PC-3 (cell line): Measurements from ENCODE around the gene FLG2. TPM values are rescaled to one million over a fixed set of nuclear protein-coding genes. Genes with fewer than 3 reads are reported as not detected.

Source experiments
- ATAC-seq: fragments of 200-7000 bp; cut with Tn5 transposase; 2 replicates; pipeline ENCODE4 v1.9.1; 2020; ENCODE audit warnings: mild to moderate bottlenecking, moderate library complexity
- BruUV-seq: library from RNA; stranded (reverse); fragments of 400-500 nt; replicated peaks from 2 replicates; lab custom pipeline; 2021; lab: Mats Ljungman, UMichigan
- CTCF ChIA-PET: fragments of 300-600 bp; sonication (Branson Sonifier 250); formaldehyde crosslinking; loops from one replicate; lab custom pipeline; 2022; ENCODE audit warnings: antibody characterized with exemption; lab: Charles Lee
- POLR2A ChIA-PET: fragments of 300-600 bp; sonication (Branson Sonifier 250); formaldehyde crosslinking; loops from one replicate; lab custom pipeline; 2022; ENCODE audit warnings: antibody characterized with exemption; ENCODE audit not compliant: unreplicated experiment; lab: Charles Lee
- DNase-seq: peaks from one replicate; pipeline ENCODE4 v3.0.0-alpha.2; 2015
- H2AFZ ChIP-seq: fragments of 300-600 bp; sonication (generic); 2 replicates; pipeline ENCODE4 v1.6.0; 2016; ENCODE audit warnings: antibody characterized with exemption, low read length
- H3F3A ChIP-seq: fragments of 300-600 bp; sonication (generic); one replicate; pipeline ENCODE4 v1.6.0; 2017; ENCODE audit warnings: antibody characterized with exemption, low read length, control low read depth, mild to moderate bottlenecking; ENCODE audit not compliant: unreplicated experiment
- H3K27ac ChIP-seq: fragments of 300-600 bp; sonication (generic); 2 replicates; pipeline ENCODE4 v1.5.1; 2016; ENCODE audit warnings: mild to moderate bottlenecking, low read length
- H3K27me3 ChIP-seq: fragments of 300-600 bp; sonication (generic); 2 replicates; pipeline ENCODE4 v1.6.1; 2016; ENCODE audit warnings: low read length, mixed read lengths
- H3K36me3 ChIP-seq: fragments of 300-600 bp; sonication (generic); 2 replicates; pipeline ENCODE4 v1.6.1; 2016; ENCODE audit warnings: low read depth, mixed run types, low read length, mixed read lengths
- H3K4me1 ChIP-seq: fragments of 300-600 bp; sonication (generic); 2 replicates; pipeline ENCODE4 v1.5.1; 2016; ENCODE audit warnings: low read length; ENCODE audit not compliant: insufficient read depth
- H3K4me2 ChIP-seq: fragments of 300-600 bp; sonication (generic); 2 replicates; pipeline ENCODE4 v1.6.0; 2016; ENCODE audit warnings: low read length
- H3K4me3 ChIP-seq: fragments of 300-600 bp; sonication (generic); 2 replicates; pipeline ENCODE4 v1.5.1; 2016; ENCODE audit warnings: mild to moderate bottlenecking, low read length, mixed read lengths
- H3K79me2 ChIP-seq: fragments of 300-600 bp; sonication (generic); 2 replicates; pipeline ENCODE4 v1.6.1; 2017; ENCODE audit warnings: low read length, mixed read lengths
- H3K9ac ChIP-seq: fragments of 300-600 bp; sonication (generic); 2 replicates; pipeline ENCODE4 v1.6.0; 2016; ENCODE audit warnings: mild to moderate bottlenecking, low read length
- H3K9me2 ChIP-seq: fragments of 300-600 bp; sonication (generic); replicated peaks from 2 replicates; pipeline ENCODE4 v1.6.1; 2016; ENCODE audit warnings: mixed run types, low read length, mixed read lengths
- H3K9me3 ChIP-seq: fragments of 300-600 bp; sonication (generic); 2 replicates; pipeline ENCODE4 v1.6.1; 2016; ENCODE audit warnings: low read length, mixed read lengths
- H4K20me1 ChIP-seq: fragments of 300-600 bp; sonication (generic); 2 replicates; pipeline ENCODE4 v1.6.1; 2016; ENCODE audit warnings: low read length, mixed read lengths
- CTCF ChIP-seq: fragments of 300-600 bp; sonication (generic); conservative IDR thresholded peaks from 2 replicates; pipeline ENCODE4 v1.5.1; 2017; ENCODE audit warnings: antibody characterized with exemption, low read depth, mild to moderate bottlenecking, low read length
- EZH2 ChIP-seq: fragments of 300-600 bp; sonication (generic); IDR thresholded peaks from one replicate; pipeline ENCODE4 v1.6.1; 2017; ENCODE audit warnings: antibody characterized with exemption, mild to moderate bottlenecking, low read length; ENCODE audit not compliant: unreplicated experiment
- EZH2phosphoT487 ChIP-seq: fragments of 300-600 bp; sonication (generic); IDR thresholded peaks from 2 replicates; pipeline ENCODE4 v1.6.1; 2018; ENCODE audit warnings: mild to moderate bottlenecking, antibody characterized with exemption, low read length, borderline replicate concordance
- intact Hi-C: fragments of 100-400 bp; cut with micrococcal nuclease; formaldehyde crosslinking; loops from 2 replicates; pipeline ENCODE4 v1.9.0; 2023
- total RNA-seq: library from RNA; depleted of rRNA; stranded (reverse); fragments of >200 nt; gene quantifications from 2 replicates; pipeline ENCODE4 v1.2.3, GENCODE V29; 2014

Gene FLG2
- total RNA-seq, 1 experiment from 2014 or later = not detected

- Histone ChIP-seq H3K4me1 (no peaks in the 10 kb centered on the region), H3F3A (no peaks in the 10 kb centered on the region), H3K27me3 (peaks cover 5% of the 10 kb centered on the region; the same call in 1 of the 2 replicates), H3K79me2 (no peaks in the 10 kb centered on the region), H3K4me2 (no peak overlapping the region), H4K20me1 (no peaks in the 10 kb centered on the region), H2AFZ (no peak overlapping the region), H3K9ac (no peak overlapping the region), H3K9me3 (no peaks in the 10 kb centered on the region), H3K9me2 (no peaks in the 10 kb centered on the region), H3K36me3 (no peaks in the 10 kb centered on the region), H3K4me3 (no peak overlapping the region), H3K27ac (no peak overlapping the region)
- BruUV-seq = no TSS peak
- TF ChIP-seq EZH2phosphoT487 (no peak), EZH2 (no peak), CTCF (peak; percentile 95)
- intact Hi-C loops = loop anchor here (1.0 to 5.0 kb wide), 4 partner anchors 120 to 294 kb away; no protein-coding TSS in a partner anchor
- ChIA-PET CTCF (interaction anchor here (0.6 to 1.0 kb wide), 3 partner anchors 111 to 310 kb away, joined by 3 to 7 read pairs (median 5); no protein-coding TSS in a partner anchor), POLR2A (no interaction called here)
- DNase-seq = peak; percentile 91
- peak; percentile 76 for ATAC-seq
Observed at GRCh38 chr1:152347116-152347728, 12.6 kb downstream of the FLG2 start.

- no peaks in the 10 kb centered on the region for H3K9me2 ChIP-seq
- H3K79me2 ChIP-seq = no peaks in the 10 kb centered on the region
- H3F3A ChIP-seq = no peaks in the 10 kb centered on the region
- no peaks in the 10 kb centered on the region for H3K4me1 ChIP-seq
- ChIA-PET POLR2A (no interaction called here), CTCF (no interaction called here)
- H3K9ac ChIP-seq = no peak overlapping the region
- no peak overlapping the region for H2AFZ ChIP-seq
- H3K27ac ChIP-seq = no peak overlapping the region
- ATAC-seq = no peak
- H3K9me3 ChIP-seq = no peaks in the 10 kb centered on the region
- TF ChIP-seq EZH2phosphoT487 (no peak), CTCF (no peak), EZH2 (no peak)
- no TSS peak for BruUV-seq
- no peaks in the 10 kb centered on the region for H3K36me3 ChIP-seq
- no peak for DNase-seq
- intact Hi-C loops = loop anchor here (2.0 kb wide), 1 partner anchor 96 kb away; no protein-coding TSS in a partner anchor
- H4K20me1 ChIP-seq = no peaks in the 10 kb centered on the region
- no peak overlapping the region for H3K4me3 ChIP-seq
- peaks cover 5% of the 10 kb centered on the region; the same call in 1 of the 2 replicates for H3K27me3 ChIP-seq
- no peak overlapping the region for H3K4me2 ChIP-seq
Observed at GRCh38 chr1:152344438-152344837, 15.4 kb downstream of the FLG2 start.

GRCh38 chr1:152343006-152343405, 16.8 kb downstream of the FLG2 start:
- Histone ChIP-seq H4K20me1 (no peaks in the 10 kb centered on the region), H3K9me2 (no peaks in the 10 kb centered on the region), H3K4me3 (no peak overlapping the region), H3K9me3 (no peaks in the 10 kb centered on the region), H3K79me2 (no peaks in the 10 kb centered on the region), H3K27ac (no peak overlapping the region), H3K4me1 (no peaks in the 10 kb centered on the region), H3K9ac (no peak overlapping the region), H3K4me2 (no peak overlapping the region), H2AFZ (no peak overlapping the region), H3F3A (no peaks in the 10 kb centered on the region), H3K27me3 (peaks cover 5% of the 10 kb centered on the region; the same call in 1 of the 2 replicates), H3K36me3 (no peaks in the 10 kb centered on the region)
- DNase-seq (no peak), ATAC-seq (no peak)
- no peak for TF ChIP-seq EZH2phosphoT487
- TF ChIP-seq EZH2 = no peak
- no peak for TF ChIP-seq CTCF
- intact Hi-C loops = no loop called here
- POLR2A ChIA-PET = no interaction called here
- CTCF ChIA-PET = no interaction called here
- no TSS peak for BruUV-seq
